H1 (cell line): ENCODE data around the gene FLNA.

Experiments used
- JUND ChIP-seq: IDR thresholded peaks from 2 replicates; pipeline ENCODE4 v1.6.1; 2011; ENCODE audit warnings: mild to moderate bottlenecking, improper control_type of control experiment, low read length
- SIN3A ChIP-seq, 2 experiments: IDR thresholded peaks in 1 of 2; conservative IDR thresholded peaks in 1 of 2; 2 replicates each; pipeline ENCODE4 v1.6.1; 2011 to 2012; ENCODE audit warnings: low read length in 2 of 2, improper control_type of control experiment in 1 of 2, low read depth in 1 of 2, mild to moderate bottlenecking in 1 of 2
- YY1 ChIP-seq: IDR thresholded peaks from 2 replicates; pipeline ENCODE4 v1.6.1; 2011; ENCODE audit warnings: low read depth, mild to moderate bottlenecking, low read length
- TF ChIP-seq, protein P1 (sequence below): IDR thresholded peaks from 2 replicates; pipeline ENCODE4 v1.6.1; 2012; ENCODE audit warnings: inconsistent platforms
- TF ChIP-seq, protein P2 (sequence below): IDR thresholded peaks from 2 replicates; pipeline ENCODE4 v1.6.1; 2011; ENCODE audit warnings: low read depth, mild to moderate bottlenecking, low read length; ENCODE audit not compliant: insufficient read depth
- TF ChIP-seq, protein P3 (sequence below), 3 experiments: IDR thresholded peaks; 1 replicate in 2 of 3; 2 replicates in 1 of 3; pipeline versions ENCODE4 v1.5.1 to v1.6.1; 2011; ENCODE audit warnings: low read length in 3 of 3, mild to moderate bottlenecking in 3 of 3, inconsistent platforms in 2 of 3, low read depth in 1 of 3, moderate library complexity in 1 of 3; ENCODE audit not compliant: insufficient read depth in 1 of 3; ENCODE audit errors: control extremely low read depth in 1 of 3

DNA sequence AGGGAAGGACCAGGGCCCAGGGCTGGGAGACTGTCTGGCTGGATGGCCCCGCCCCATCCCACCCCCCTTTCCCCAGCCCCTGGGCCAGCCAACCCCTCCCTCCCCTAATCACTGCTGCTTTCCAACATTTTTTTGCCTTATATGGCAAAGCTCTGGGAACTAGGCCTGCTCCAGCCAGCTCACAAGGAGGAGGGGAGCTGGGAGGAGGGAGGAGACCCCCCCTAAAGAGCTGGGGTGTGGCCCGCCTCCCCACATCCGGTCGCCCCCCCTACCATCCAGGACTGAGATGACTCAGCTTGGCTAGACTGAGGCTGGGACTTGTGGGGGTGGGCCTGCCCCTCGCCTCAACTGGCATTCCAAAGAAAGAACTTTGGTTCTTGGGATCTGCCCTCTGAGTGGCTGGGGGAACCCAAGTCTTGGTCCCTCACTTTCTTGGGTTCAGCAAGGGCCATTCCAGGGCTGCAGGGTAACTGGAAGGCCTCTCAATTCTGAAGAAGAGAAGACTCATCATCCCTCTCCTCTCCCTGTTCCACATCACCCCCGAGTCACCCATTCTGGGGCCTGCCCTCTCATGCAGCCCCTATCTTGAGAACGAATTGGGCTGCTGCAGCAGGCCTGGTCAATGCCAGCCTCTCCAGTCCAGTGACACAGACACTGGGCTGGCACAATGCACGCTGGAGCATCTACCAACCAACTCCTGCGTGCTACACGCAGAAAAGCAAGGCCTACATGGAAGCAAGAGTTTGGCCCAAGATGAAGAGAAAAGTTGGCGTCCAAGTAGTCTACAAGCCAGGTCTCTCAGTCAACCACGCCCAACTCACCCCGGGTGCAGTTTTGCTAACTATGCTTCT is 4.8 kb downstream of the FLNA start:
- TF ChIP-seq JUND (peak; percentile 81), YY1 (no peak), SIN3A (conservative IDR thresholded peaks at IDR 0.05 in 1 of 2, IDR thresholded peaks at IDR 0.05 in 1 of 2; ENCODE audit: low read depth in 1 of 2, low read length in 2 of 2) (no peak; a peak in 1 of 4 replicates)
- TF ChIP-seq, protein P1, sequence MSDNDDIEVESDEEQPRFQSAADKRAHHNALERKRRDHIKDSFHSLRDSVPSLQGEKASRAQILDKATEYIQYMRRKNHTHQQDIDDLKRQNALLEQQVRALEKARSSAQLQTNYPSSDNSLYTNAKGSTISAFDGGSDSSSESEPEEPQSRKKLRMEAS: no peak
- TF ChIP-seq, protein P2, sequence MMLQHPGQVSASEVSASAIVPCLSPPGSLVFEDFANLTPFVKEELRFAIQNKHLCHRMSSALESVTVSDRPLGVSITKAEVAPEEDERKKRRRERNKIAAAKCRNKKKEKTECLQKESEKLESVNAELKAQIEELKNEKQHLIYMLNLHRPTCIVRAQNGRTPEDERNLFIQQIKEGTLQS: no peak
- TF ChIP-seq, protein P3, sequence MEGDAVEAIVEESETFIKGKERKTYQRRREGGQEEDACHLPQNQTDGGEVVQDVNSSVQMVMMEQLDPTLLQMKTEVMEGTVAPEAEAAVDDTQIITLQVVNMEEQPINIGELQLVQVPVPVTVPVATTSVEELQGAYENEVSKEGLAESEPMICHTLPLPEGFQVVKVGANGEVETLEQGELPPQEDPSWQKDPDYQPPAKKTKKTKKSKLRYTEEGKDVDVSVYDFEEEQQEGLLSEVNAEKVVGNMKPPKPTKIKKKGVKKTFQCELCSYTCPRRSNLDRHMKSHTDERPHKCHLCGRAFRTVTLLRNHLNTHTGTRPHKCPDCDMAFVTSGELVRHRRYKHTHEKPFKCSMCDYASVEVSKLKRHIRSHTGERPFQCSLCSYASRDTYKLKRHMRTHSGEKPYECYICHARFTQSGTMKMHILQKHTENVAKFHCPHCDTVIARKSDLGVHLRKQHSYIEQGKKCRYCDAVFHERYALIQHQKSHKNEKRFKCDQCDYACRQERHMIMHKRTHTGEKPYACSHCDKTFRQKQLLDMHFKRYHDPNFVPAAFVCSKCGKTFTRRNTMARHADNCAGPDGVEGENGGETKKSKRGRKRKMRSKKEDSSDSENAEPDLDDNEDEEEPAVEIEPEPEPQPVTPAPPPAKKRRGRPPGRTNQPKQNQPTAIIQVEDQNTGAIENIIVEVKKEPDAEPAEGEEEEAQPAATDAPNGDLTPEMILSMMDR (IDR thresholded peaks at IDR 0.05; ENCODE audit: control extremely low read depth in 1 of 3, insufficient read depth in 1 of 3, low read depth in 1 of 3, low read length in 3 of 3): no peak
